HL-60 (cell line): ENCODE data around the gene SYNGR1.

Experiments
- DNase-seq, 2 experiments: peaks; one replicate each; pipeline ENCODE4 v3.0.0-alpha.2; 2010 to 2020; ENCODE audit warnings: low read depth in 1 of 2, low spot score in 1 of 2
- H3K27ac ChIP-seq: fragments of 250-450 bp; sonication (Bioruptor Pico); replicated peaks from 2 replicates; pipeline ENCODE4 v1.5.1; 2020; ENCODE audit warnings: mild to moderate bottlenecking, moderate library complexity
- H3K27me3 ChIP-seq: fragments of 250-450 bp; sonication (Bioruptor Pico); 2 replicates; pipeline ENCODE4 v1.5.1; 2021; ENCODE audit warnings: mild to moderate bottlenecking, moderate library complexity; ENCODE audit not compliant: insufficient read depth, poor library complexity, severe bottlenecking
- H3K4me3 ChIP-seq: replicated peaks from 2 replicates; pipeline ENCODE4 v1.5.1; 2011; ENCODE audit warnings: mild to moderate bottlenecking, control low read depth, low read length; ENCODE audit not compliant: insufficient read depth
- CTCF ChIP-seq: IDR thresholded peaks from one replicate; pipeline ENCODE4 v1.5.1; 2011; ENCODE audit warnings: low read length, control low read depth, inconsistent platforms; ENCODE audit not compliant: insufficient read depth
- GABPA ChIP-seq: IDR thresholded peaks from 2 replicates; pipeline ENCODE4 v1.6.1; 2012; ENCODE audit warnings: low read depth
- POLR2AphosphoS5 ChIP-seq: IDR thresholded peaks from 2 replicates; pipeline ENCODE4 v1.6.1; 2012; ENCODE audit warnings: low read depth
- REST ChIP-seq: IDR thresholded peaks from 2 replicates; pipeline ENCODE4 v1.6.1; 2012; ENCODE audit warnings: low read depth; ENCODE audit not compliant: insufficient replicate concordance
- SPI1 ChIP-seq: IDR thresholded peaks from 2 replicates; pipeline ENCODE4 v1.6.1; 2012; ENCODE audit warnings: low read depth, mild to moderate bottlenecking, borderline replicate concordance

SYNGR1 gene

GRCh38 chr22:39309364-39309861 is 40.4 kb upstream of the SYNGR1 start:
- Histone ChIP-seq H3K27ac (no peak overlapping the region), H3K4me3 (no peak overlapping the region), H3K27me3 (no peaks in the 10 kb centered on the region)
- TF ChIP-seq POLR2AphosphoS5 (no peak), CTCF (no peak), SPI1 (no peak), GABPA (no peak), REST (no peak)
- no peak for DNase-seq

DNA sequence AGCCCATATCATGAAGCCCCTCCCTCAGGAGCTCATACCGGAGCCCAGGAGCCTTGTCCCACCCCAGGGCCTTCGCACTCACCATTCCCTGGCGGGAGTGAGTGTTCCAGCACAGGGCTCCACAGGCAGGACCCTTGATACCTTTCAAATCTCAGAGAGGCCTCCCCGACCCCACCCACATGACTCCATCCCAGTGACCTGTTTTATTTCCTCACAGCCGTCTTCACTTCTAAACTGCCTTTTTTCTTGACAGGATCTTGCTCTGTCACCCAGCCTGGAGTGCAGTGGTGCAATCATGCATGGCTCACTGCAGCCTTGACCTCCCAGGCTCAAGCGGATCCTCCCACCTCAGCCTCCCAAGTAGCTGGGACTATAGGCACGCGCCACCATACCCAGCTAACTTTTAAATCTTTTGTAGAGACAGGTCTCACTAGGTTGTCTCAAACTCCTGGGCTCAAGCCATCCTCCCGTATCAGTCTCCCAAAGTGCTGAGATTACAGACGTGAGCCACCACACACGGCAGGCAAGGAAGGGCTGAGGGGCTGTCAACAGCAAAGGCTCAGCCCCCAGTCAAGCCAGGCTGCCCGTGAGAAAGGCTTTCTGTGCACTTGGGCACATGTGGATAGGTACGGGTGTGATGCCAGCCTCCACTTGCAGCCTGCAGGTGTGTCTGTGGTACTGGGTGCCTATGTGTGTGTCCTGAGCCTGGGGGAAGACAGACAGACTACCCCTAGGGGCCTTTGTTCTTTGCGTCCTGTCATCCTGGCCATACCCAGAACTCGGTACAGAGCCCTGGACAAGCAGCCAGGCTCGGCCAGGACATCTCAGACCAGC is 39.7 kb upstream of the SYNGR1 start:
- no peak for DNase-seq
- H3K4me3 ChIP-seq = no peak overlapping the region
- H3K27ac ChIP-seq = no peak overlapping the region
- no peaks in the 10 kb centered on the region for H3K27me3 ChIP-seq
- no peak for TF ChIP-seq CTCF
- no peak for TF ChIP-seq GABPA
- no peak for TF ChIP-seq POLR2AphosphoS5
- TF ChIP-seq SPI1 = no peak
- TF ChIP-seq REST = no peak

DNA sequence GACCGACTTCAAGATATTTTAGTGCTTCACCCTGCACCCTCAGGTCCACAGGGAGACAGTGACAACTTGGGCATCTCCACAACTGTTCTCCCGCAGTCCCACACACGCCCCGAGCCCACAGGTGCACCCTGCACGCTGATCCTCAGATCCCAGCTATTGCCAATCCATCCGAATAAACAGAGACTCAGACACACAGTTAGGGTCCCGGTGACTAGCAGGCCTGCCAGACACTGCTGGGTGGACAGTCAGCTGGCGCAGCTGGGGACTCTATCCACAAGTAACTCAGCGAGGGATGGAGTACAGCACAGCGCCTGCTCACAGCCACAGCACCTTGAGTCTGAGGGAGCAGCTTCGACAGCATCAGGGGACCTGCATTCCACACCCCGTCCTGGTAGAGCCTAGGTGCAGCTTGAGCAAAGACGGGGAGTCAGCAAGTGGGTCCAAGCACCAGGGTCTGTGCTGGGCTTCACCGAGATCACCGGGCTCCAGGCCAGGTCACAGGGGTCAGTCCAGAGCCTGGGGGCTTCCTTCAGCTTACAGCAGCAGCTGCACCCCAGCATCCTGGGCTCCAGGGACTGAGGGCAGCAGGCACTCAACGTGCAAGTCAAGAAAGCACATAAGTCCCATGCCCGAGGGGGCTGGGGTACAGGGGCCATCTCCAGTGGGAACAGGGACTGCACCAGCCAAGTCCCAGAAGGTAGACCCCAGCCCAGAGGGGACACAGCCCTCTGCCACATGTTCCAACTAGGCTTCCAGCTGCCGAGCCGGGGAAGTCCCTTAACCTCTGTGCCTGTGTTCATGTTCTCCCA is 38.0 kb upstream of the SYNGR1 start:
- Histone ChIP-seq H3K4me3 (no peak overlapping the region), H3K27me3 (no peaks in the 10 kb centered on the region), H3K27ac (no peak overlapping the region)
- peak in 1 of 2 experiments; percentile 32 for DNase-seq
- TF ChIP-seq REST = no peak
- no peak for TF ChIP-seq GABPA
- peak; percentile 92 for TF ChIP-seq POLR2AphosphoS5
